Skeletal muscle cell (primary cell): ENCODE measurements around the gene UBE3B.

Experiments used
- DNase-seq: peaks from one replicate; pipeline ENCODE4 v3.0.0-alpha.2; 2010; ENCODE audit warnings: low read depth
- H3K4me3 ChIP-seq: 2 replicates; pipeline ENCODE4 v1.5.1; 2011; ENCODE audit warnings: low read depth, mild to moderate bottlenecking, control low read depth, low read length, moderate library complexity

Gene UBE3B

DNA sequence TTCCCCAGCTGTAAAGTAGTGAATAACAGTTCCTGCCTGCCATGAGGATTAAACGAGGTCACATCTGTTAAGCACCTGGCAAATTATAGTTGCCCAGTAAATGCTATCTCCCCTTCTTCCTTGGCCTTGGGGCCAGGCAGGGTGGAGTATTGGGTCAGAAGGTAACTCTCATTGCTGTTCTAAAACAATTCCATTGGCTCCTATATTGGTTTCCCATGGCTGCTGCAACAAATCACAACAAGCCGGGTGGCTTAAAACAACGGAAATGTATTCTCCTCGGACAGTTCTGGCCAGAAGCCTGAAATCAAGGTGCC lies 63.9 kb downstream of the UBE3B start:
- no peak for DNase-seq
- no peak overlapping the region for H3K4me3 ChIP-seq

- no peak overlapping the region for H3K4me3 ChIP-seq
- DNase-seq, result no peak
Measured at GRCh38 chr12:109542014-109542413, 64.6 kb downstream of the UBE3B start.

- H3K4me3 ChIP-seq, result no peak overlapping the region
- DNase-seq, result no peak
Measured at GRCh38 chr12:109542876-109543275, 65.4 kb downstream of the UBE3B start.

DNA sequence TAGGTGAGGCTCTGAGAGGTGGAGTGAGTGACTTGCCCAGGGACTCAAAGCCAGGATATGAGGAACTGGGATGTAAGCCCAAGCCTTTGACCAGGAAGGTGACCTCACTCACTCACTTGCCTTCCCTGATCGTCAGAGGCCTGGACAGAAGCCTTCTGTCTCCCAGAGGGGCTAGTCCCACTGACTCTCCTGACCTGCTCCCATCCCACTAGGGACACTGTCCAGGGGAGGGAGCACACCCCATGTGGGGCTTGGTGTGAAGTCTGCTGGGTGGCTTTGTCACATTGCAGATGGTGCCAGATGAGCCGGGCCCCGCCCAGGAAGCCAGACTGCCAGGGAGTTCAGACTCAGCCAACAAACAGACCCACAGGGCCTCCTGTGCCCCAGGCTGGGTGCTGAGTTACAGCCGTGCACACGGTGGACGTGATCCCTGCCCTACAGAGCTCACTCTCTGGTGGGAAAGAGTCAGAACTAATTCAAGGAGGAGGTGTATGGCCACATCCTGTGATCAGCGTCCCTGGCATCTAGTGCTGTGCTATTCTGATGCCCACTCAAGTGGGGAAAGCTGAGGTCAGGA lies 67.6 kb downstream of the UBE3B start:
- DNase-seq, result no peak
- H3K4me3 ChIP-seq, result no peak overlapping the region

DNA sequence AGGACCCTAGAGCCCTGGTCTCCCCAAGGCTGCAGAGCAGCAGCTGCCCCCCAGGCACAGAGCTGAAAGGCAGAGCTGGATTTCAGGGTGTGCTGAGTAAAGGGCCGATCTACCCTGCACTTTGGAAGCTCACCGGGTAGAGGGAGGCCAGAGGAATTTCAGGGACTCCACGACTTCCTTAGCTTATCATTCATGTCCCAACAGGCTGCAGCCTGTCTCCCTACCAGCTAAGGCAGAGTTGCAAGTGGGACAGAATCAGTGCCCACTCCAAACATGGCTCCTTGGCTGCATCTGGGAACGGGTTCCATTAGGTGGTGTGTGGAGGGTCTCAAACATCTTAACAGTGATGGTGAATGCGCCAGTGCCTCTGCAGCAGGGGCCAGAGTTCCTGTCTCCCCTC lies 68.4 kb downstream of the UBE3B start:
- no peak for DNase-seq
- H3K4me3 ChIP-seq, result no peak overlapping the region

- no peak overlapping the region for H3K4me3 ChIP-seq
- no peak for DNase-seq
Measured at GRCh38 chr12:109547286-109547685, 69.9 kb downstream of the UBE3B start.

DNA sequence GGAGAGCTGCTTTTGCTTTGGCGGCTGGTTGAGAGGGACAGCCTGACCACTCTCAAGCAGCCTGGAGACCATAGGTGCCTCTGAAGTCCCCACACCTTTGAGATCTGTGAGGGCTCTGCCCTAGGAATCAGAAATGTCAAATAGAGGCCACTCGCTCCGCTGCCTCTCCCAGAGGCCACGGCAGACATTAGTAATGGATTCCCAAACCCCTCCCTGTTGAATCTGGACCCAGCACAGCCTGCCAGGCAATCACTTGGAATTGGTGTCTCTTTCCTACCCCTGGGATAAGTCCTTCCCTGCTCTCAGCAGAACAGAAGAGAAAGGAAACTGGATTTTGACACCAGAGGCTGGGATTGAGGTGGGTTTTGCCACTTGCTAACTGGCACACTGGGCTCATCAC lies 70.8 kb downstream of the UBE3B start:
- no peak for DNase-seq
- H3K4me3 ChIP-seq, result no peak overlapping the region

GRCh38 chr12:109549613-109550270 lies 72.3 kb downstream of the UBE3B start:
- H3K4me3 ChIP-seq, result no peak overlapping the region
- no peak for DNase-seq

GRCh38 chr12:109550281-109550680 lies 72.8 kb downstream of the UBE3B start:
- H3K4me3 ChIP-seq, result no peak overlapping the region
- DNase-seq, result no peak

GRCh38 chr12:109551108-109551507 lies 73.7 kb downstream of the UBE3B start:
- H3K4me3 ChIP-seq, result no peak overlapping the region

GRCh38 chr12:109552971-109553370 lies 75.5 kb downstream of the UBE3B start:
- no peak for DNase-seq
- no peak overlapping the region for H3K4me3 ChIP-seq

More at GRCh38 chr12:109551108-109551507, 73.7 kb downstream of the UBE3B start:
- DNase-seq, result no peak

DNA sequence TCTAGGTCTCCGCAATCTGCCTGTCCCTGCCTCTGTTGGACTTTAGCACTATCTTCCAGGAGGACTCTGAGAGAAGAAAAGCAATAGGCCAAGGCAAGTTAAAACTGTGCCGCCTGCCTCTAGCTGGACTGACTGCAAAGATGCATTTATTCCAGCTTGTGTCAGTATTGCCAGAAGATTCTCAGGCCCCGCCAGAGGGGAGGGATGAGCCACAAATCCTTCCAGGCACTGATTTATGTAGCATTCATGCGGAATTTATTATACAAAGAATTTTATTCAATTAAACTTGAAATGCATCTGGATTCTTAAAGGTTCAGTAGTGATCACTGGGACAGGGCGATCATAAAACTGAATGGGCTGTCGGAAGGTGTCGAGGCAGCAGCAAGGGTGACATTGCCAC lies 76.0 kb downstream of the UBE3B start:
- no peak overlapping the region for H3K4me3 ChIP-seq
- DNase-seq, result no peak

DNA sequence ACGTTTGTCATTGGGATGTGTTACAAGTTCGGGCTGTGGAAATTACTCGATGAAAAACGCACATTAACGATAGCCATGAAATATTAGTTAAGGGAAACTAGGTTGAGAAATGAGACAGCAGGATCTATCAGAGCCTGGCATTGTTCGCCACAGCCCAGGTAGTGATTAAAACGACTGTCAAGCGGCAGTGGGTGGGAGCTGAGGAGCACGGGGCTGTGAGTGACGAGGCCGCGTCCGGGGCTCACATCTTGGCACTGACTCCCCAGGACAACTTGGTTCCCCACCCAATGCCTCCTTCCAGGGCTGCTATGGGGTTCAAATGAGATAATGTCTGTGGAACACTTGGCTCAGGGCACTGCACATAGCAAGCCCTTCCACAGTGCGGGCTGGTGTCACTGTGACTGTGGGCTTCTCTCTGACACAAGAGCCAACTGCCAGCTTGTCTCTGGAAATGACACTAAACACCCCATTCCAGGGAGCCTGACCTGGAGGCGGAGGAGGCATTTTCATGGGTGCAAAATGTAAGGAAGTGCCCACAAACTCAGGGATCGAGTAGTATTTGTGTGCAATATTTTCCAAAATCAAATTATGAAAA lies 76.6 kb downstream of the UBE3B start:
- DNase-seq, result no peak
- no peak overlapping the region for H3K4me3 ChIP-seq

- H3K4me3 ChIP-seq, result no peak overlapping the region
- DNase-seq, result no peak
Measured at GRCh38 chr12:109554761-109555160, 77.3 kb downstream of the UBE3B start.

GRCh38 chr12:109555431-109556315 lies 78.2 kb downstream of the UBE3B start:
- no peak for DNase-seq

DNA sequence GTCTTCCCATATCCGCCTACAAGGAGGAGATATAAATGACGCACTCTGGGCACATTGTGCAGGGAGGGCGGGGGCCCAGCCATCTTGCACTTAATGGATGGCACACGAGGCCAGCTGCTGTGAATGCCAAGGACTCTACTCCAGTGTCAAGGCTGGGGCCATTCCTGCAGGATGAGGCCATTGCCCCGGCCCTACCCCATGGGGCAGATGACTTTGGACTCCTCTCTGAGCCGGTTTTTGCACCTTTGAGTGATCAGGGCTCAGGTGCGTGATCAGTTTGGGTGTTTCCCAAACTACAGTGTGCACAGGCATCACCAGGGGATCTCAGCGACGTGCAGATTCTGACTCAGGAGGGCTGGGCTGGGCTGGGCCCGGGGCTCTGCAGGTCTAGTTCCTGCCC lies 79.8 kb downstream of the UBE3B start:
- no peak for DNase-seq
- no peak overlapping the region for H3K4me3 ChIP-seq

More at GRCh38 chr12:109555431-109556315, 78.2 kb downstream of the UBE3B start:
- no peak overlapping the region for H3K4me3 ChIP-seq

- no peak for DNase-seq
- no peak overlapping the region for H3K4me3 ChIP-seq
Measured at GRCh38 chr12:109557805-109558204, 80.4 kb downstream of the UBE3B start.

DNA sequence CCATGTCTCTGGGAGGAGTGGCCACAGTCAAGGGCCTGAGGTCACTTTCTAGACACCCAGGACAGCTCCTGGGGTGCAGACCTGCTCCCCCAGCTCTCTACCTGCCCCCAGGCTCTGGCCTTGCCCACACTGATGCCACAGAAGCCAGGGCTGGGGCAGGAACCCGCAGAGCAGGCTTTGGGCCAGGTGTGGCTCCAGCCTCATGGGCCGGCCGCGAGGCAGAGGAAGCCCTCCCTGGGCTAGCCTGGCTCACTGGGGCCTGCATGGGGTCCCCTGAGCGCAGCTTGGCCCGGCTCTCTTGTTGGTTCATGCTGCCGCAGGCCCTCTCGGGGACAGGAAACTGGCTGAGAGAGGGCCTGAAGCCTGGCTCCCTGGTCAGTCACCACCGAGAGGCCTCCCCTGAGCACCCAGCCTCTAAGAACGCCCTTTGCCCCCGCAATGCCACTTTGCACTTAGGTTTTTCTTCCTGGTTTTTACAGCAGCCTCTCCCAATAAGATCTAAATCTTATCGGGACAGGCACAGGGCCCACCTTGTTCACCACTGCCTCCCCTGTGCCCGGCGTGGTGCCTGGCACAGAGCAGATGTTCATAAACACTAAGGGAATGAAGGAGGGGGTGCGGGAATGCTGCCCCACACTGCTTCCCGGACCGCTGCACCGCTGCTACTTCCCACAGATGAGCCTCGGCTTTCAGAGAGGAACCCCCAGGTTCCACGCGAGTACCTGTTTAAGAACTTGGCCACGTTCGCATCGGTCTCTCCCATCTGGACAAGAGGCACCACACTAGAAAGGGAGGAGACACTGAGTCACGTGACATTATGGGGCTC lies 81.2 kb downstream of the UBE3B start:
- no peak overlapping the region for H3K4me3 ChIP-seq
- DNase-seq, result no peak

DNA sequence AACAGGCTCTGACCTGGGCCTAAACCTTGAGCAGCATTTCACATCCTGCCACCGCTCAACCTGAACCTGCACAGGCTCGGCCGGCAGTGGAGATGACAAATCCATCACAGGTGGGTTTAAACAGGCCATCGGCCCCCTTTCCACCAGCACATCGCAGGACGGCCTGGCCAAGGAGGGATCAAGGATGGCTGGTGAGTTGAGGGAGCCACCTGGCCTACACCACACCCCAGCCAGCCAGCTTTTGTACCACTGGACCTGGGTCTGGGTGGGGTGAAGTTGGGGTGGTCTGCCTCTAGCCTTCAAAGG lies 81.7 kb downstream of the UBE3B start:
- H3K4me3 ChIP-seq, result no peak overlapping the region
- no peak for DNase-seq

GRCh38 chr12:109559601-109560000 lies 82.2 kb downstream of the UBE3B start:
- H3K4me3 ChIP-seq, result no peak overlapping the region
- DNase-seq, result no peak
